OCI-LY7 (cell line): ENCODE results near the gene ZNF423. TPM values are rescaled to one million over a fixed set of nuclear protein-coding genes. Genes with fewer than 3 reads are reported as not detected.
A peak's percentile ranks its signal among the peaks of the same experiment; 100 is the strongest.

Experiments
- BruUV-seq: library from RNA; stranded (reverse); fragments of 400-500 nt; replicated peaks from 2 replicates; lab custom pipeline; 2021; lab: Mats Ljungman, UMichigan
- CTCF ChIA-PET: fragments of 300-600 bp; sonication (Branson Sonifier 250); formaldehyde crosslinking; loops from one replicate; lab custom pipeline; 2022; ENCODE audit warnings: antibody characterized with exemption; ENCODE audit not compliant: unreplicated experiment; lab: Charles Lee
- POLR2A ChIA-PET: fragments of 300-600 bp; sonication (Branson Sonifier 250); formaldehyde crosslinking; loops from one replicate; lab custom pipeline; 2022; ENCODE audit warnings: antibody characterized with exemption; lab: Charles Lee
- DNase-seq: peaks from one replicate; pipeline ENCODE4 v3.0.0-alpha.2; 2015; ENCODE audit warnings: low spot score
- H2AFZ ChIP-seq: fragments of 200-600 bp; sonication (generic), shearing (Covaris generic); 2 replicates; pipeline ENCODE4 v1.6.1; 2014; ENCODE audit warnings: mild to moderate bottlenecking, antibody characterized with exemption, low read length, moderate library complexity
- H3K27ac ChIP-seq: fragments of 200-600 bp; sonication (generic); 2 replicates; pipeline ENCODE4 v1.5.1; 2014; ENCODE audit warnings: mixed run types, low read depth, mild to moderate bottlenecking, moderate library complexity, low read length, inconsistent platforms; ENCODE audit not compliant: poor library complexity, severe bottlenecking
- H3K36me3 ChIP-seq: fragments of 200-600 bp; sonication (generic); 2 replicates; pipeline ENCODE4 v1.6.1; 2014; ENCODE audit warnings: mild to moderate bottlenecking, antibody characterized with exemption, low read length, moderate library complexity, mixed read lengths; ENCODE audit not compliant: insufficient read depth
- H3K4me1 ChIP-seq: fragments of 200-600 bp; sonication (generic); 2 replicates; pipeline ENCODE4 v1.5.1; 2014; ENCODE audit warnings: mild to moderate bottlenecking, low read length; ENCODE audit not compliant: insufficient read depth, poor library complexity, severe bottlenecking
- H3K4me2 ChIP-seq: fragments of 200-600 bp; sonication (generic); 2 replicates; pipeline ENCODE4 v1.6.1; 2014; ENCODE audit warnings: mild to moderate bottlenecking, low read length
- H3K4me3 ChIP-seq: fragments of 200-600 bp; sonication (generic); 2 replicates; pipeline ENCODE4 v1.5.1; 2014; ENCODE audit warnings: mild to moderate bottlenecking, low read depth, low read length; ENCODE audit not compliant: poor library complexity, severe bottlenecking
- H3K79me2 ChIP-seq: fragments of 200-600 bp; sonication (generic); 2 replicates; pipeline ENCODE4 v1.6.1; 2016; ENCODE audit warnings: low read depth, mild to moderate bottlenecking, low read length, moderate library complexity, mixed read lengths; ENCODE audit not compliant: insufficient read depth
- H3K9me2 ChIP-seq: fragments of 200-600 bp; sonication (generic); 2 replicates; pipeline ENCODE4 v1.6.1; 2016; ENCODE audit warnings: mild to moderate bottlenecking, low read length, mixed read lengths; ENCODE audit not compliant: insufficient read depth
- H3K9me3 ChIP-seq: fragments of 200-600 bp; sonication (generic); 2 replicates; pipeline ENCODE4 v1.6.1; 2014; ENCODE audit warnings: mild to moderate bottlenecking, mixed run types, low read length, mixed read lengths
- H4K20me1 ChIP-seq: fragments of 200-600 bp; sonication (generic); 2 replicates; pipeline ENCODE4 v1.6.1; 2014; ENCODE audit warnings: mild to moderate bottlenecking, antibody characterized with exemption, low read length, moderate library complexity, mixed read lengths; ENCODE audit not compliant: insufficient read depth
- CTCF ChIP-seq: fragments of 200-600 bp; sonication (generic); conservative IDR thresholded peaks from 2 replicates; pipeline ENCODE4 v1.5.1; 2014; ENCODE audit warnings: mild to moderate bottlenecking, antibody characterized with exemption, low read length, moderate library complexity, mixed read lengths
- EZH2phosphoT487 ChIP-seq: fragments of 200-600 bp; sonication (generic); IDR thresholded peaks from 2 replicates; pipeline ENCODE4 v1.6.1; 2018; ENCODE audit warnings: low read depth, borderline replicate concordance, mild to moderate bottlenecking, mixed run types, antibody characterized with exemption, low read length, moderate library complexity, mixed read lengths
- intact Hi-C: fragments of 100-400 bp; cut with micrococcal nuclease; formaldehyde crosslinking; loops from one replicate; pipeline ENCODE4 v1.10.0; 2022; ENCODE audit not compliant: unreplicated experiment
- total RNA-seq, 2 experiments: library from RNA; depleted of rRNA in 1 of 2; stranded (reverse); fragments of >200 nt in 1 of 2; shearing (Covaris generic) in 1 of 2; gene quantifications; 2 replicates each; pipeline ENCODE4 v1.2.3, GENCODE V29; 2014 to 2022

The ZNF423 gene
- total RNA-seq, 2 experiments from 2014 or later = 0.09 to 0.13 TPM

- TF ChIP-seq EZH2phosphoT487 = no peak
- TF ChIP-seq CTCF = no peak
- H3K27ac ChIP-seq = no peak overlapping the region
- POLR2A ChIA-PET = no interaction called here
- peaks cover 16% of the 10 kb centered on the region for H3K4me1 ChIP-seq
- H4K20me1 ChIP-seq = no peaks in the 10 kb centered on the region
- H3K4me3 ChIP-seq = no peak overlapping the region
- CTCF ChIA-PET = no interaction called here
- intact Hi-C loops = no loop called here
- H2AFZ ChIP-seq = peak overlapping the region; percentile 55; the same call in 1 of the 2 replicates
- H3K9me3 ChIP-seq = no peaks in the 10 kb centered on the region
- BruUV-seq = no TSS peak
- peak overlapping the region; percentile 43 for H3K4me2 ChIP-seq
- DNase-seq = peak; percentile 27
- H3K36me3 ChIP-seq = no peaks in the 10 kb centered on the region
- H3K79me2 ChIP-seq = no peaks in the 10 kb centered on the region
- H3K9me2 ChIP-seq = no peaks in the 10 kb centered on the region
Measured at GRCh38 chr16:49530427-49530970, 325.4 kb downstream of the ZNF423 start.

- CTCF ChIA-PET = no interaction called here
- no TSS peak for BruUV-seq
Measured at GRCh38 chr16:49529411-49530045, 326.4 kb downstream of the ZNF423 start.

More at GRCh38 chr16:49529411-49530045, 326.4 kb downstream of the ZNF423 start:
- Histone ChIP-seq H3K4me1 (peaks cover 16% of the 10 kb centered on the region), H2AFZ (no peak overlapping the region; the same call in 1 of the 2 replicates), H3K4me2 (peak overlapping the region; percentile 43), H3K9me2 (no peaks in the 10 kb centered on the region), H4K20me1 (no peaks in the 10 kb centered on the region), H3K79me2 (no peaks in the 10 kb centered on the region), H3K27ac (no peak overlapping the region), H3K36me3 (no peaks in the 10 kb centered on the region), H3K4me3 (no peak overlapping the region), H3K9me3 (no peaks in the 10 kb centered on the region)
- TF ChIP-seq EZH2phosphoT487 = no peak
- no peak for TF ChIP-seq CTCF
- peak; percentile 59 for DNase-seq
- intact Hi-C loops = no loop called here
- POLR2A ChIA-PET = no interaction called here
